Breast epithelium (tissue), 4 donors: ENCODE measurements around the gene DOCK10. TPM values are rescaled to one million over a fixed set of nuclear protein-coding genes. Genes with fewer than 3 reads are reported as not detected.

ENCODE experiments used
- DNase-seq, 2 donors: peaks; one replicate each; pipeline ENCODE4 v3.0.0-alpha.2; 2019; ENCODE audit warnings: low spot score in 2 of 2
- H3K27ac ChIP-seq, 2 donors: fragments of 200-600 bp; sonication (generic) in 1 of 2; one replicate each; pipeline ENCODE4 v1.5.1; 2016 to 2019; ENCODE audit warnings: mild to moderate bottlenecking in 1 of 2
- H3K27me3 ChIP-seq, 2 donors: fragments of 200-600 bp; sonication (generic) in 1 of 2; one replicate each; pipeline versions ENCODE4 v1.5.1 to v1.6.0; 2017 to 2019; ENCODE audit warnings: control low read depth in 1 of 2, mild to moderate bottlenecking in 1 of 2
- H3K36me3 ChIP-seq: fragments of 200-600 bp; one replicate; pipeline ENCODE4 v1.5.1; 2019
- H3K4me1 ChIP-seq, 2 donors: fragments of 200-600 bp; sonication (generic); one replicate each; pipeline ENCODE4 v1.5.1; 2016 to 2019; ENCODE audit warnings: control low read depth in 1 of 2
- H3K4me3 ChIP-seq, 3 donors: fragments of 200-600 bp; sonication (generic); 1 replicate in 2 of 3; 2 replicates in 1 of 3; pipeline ENCODE4 v1.5.1; 2016 to 2019; ENCODE audit warnings: mild to moderate bottlenecking in 3 of 3, moderate library complexity in 2 of 3
- H3K9me3 ChIP-seq, 2 donors: fragments of 200-600 bp; sonication (generic) in 1 of 2; one replicate each; pipeline ENCODE4 v1.5.1; 2016 to 2019; ENCODE audit warnings: control low read depth in 1 of 2
- POLR2A ChIP-seq: fragments of 450-650 bp; IDR thresholded peaks from one replicate; pipeline ENCODE4 v1.6.1; 2016; ENCODE audit warnings: antibody characterized with exemption, mild to moderate bottlenecking, moderate library complexity
- POLR2AphosphoS5 ChIP-seq, 3 donors: sonication (generic); formaldehyde crosslinking; IDR thresholded peaks; one replicate each; pipeline ENCODE4 v1.6.1; 2017; ENCODE audit warnings: antibody characterized with exemption in 3 of 3
- intact Hi-C: fragments of 100-400 bp; cut with DNase I; formaldehyde crosslinking; loops from one replicate; pipeline ENCODE4 v1.15.1; 2023; ENCODE audit warnings: low total_unique reads
- total RNA-seq, 3 donors: library from RNA; depleted of rRNA; stranded (reverse); fragments of >200 nt; gene quantifications; one replicate each; pipeline ENCODE4 v1.1.0, GENCODE V29; 2016
- TF ChIP-seq, protein P1 (sequence below), 3 donors: fragments of 450-650 bp; IDR thresholded peaks; one replicate each; pipeline ENCODE4 v1.5.1; 2016 to 2017; ENCODE audit warnings: antibody characterized with exemption in 3 of 3, mild to moderate bottlenecking in 3 of 3, moderate library complexity in 3 of 3

DOCK10 gene
- total RNA-seq, 3 donors from 2014 or later = 13.8 to 23.9 (median 15.4) TPM

DNA sequence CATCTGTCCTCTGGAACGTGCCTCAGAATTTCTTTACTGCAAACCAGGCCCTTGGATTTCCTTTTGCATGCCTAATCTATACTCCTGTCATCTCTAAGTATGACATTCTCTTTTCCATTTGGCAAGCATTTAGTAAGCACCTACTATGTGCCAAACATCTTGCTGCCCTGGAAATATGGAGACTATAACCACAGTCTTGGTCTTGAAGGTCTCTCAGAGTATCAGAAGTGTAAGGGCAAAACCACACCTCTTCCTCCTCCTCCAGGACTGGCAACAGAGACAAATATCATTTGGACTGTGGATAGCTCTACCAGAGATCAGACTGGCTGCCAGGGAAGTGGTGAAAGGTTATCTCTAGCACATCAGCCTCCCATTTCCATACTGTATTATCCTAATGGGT is 11.4 kb downstream of the DOCK10 start:
- H3K36me3 ChIP-seq = no peaks in the 10 kb centered on the region
- intact Hi-C loops = no loop called here
- TF ChIP-seq, protein P1, sequence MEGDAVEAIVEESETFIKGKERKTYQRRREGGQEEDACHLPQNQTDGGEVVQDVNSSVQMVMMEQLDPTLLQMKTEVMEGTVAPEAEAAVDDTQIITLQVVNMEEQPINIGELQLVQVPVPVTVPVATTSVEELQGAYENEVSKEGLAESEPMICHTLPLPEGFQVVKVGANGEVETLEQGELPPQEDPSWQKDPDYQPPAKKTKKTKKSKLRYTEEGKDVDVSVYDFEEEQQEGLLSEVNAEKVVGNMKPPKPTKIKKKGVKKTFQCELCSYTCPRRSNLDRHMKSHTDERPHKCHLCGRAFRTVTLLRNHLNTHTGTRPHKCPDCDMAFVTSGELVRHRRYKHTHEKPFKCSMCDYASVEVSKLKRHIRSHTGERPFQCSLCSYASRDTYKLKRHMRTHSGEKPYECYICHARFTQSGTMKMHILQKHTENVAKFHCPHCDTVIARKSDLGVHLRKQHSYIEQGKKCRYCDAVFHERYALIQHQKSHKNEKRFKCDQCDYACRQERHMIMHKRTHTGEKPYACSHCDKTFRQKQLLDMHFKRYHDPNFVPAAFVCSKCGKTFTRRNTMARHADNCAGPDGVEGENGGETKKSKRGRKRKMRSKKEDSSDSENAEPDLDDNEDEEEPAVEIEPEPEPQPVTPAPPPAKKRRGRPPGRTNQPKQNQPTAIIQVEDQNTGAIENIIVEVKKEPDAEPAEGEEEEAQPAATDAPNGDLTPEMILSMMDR (IDR thresholded peaks at IDR 0.05) = no peak
- TF ChIP-seq POLR2AphosphoS5 (IDR thresholded peaks at IDR 0.05) = no peak

DNA sequence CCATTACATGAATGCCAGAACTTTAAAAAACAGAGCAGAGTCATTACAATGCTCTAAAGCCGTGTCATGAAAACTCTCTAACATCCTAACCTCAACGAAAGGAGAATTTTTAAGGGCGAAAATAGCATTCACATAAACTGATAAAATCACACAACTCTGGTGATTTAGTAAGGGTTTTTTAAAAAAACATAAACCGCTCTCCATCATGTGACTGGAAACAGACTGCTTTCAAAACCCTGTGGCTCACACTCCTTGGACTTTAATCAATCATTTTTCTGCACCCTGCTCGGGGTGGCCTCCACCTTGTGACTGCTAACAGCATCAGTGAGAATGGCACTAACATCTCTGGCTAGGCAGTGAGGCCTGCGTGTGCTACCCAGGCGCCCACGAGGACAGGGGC is 12.1 kb downstream of the DOCK10 start:
- H3K36me3 ChIP-seq = no peaks in the 10 kb centered on the region
- H3K4me3 ChIP-seq = no peak overlapping the region
- DNase-seq = no peak
- no peaks in the 10 kb centered on the region for H3K9me3 ChIP-seq
- H3K27me3 ChIP-seq = no peaks in the 10 kb centered on the region
- TF ChIP-seq, protein P1 (IDR thresholded peaks at IDR 0.05) = no peak
- no peak for TF ChIP-seq POLR2AphosphoS5 (IDR thresholded peaks at IDR 0.05)
- TF ChIP-seq POLR2A = no peak
- intact Hi-C loops = no loop called here
- H3K4me1 ChIP-seq = no peaks in the 10 kb centered on the region
- no peak overlapping the region for H3K27ac ChIP-seq

More for the DNA sequence above, 11.4 kb downstream of the DOCK10 start:
- Histone ChIP-seq H3K9me3 (no peaks in the 10 kb centered on the region), H3K27ac (no peak overlapping the region), H3K27me3 (no peaks in the 10 kb centered on the region), H3K4me1 (no peaks in the 10 kb centered on the region), H3K4me3 (no peak overlapping the region)
- DNase-seq = no peak

DNA sequence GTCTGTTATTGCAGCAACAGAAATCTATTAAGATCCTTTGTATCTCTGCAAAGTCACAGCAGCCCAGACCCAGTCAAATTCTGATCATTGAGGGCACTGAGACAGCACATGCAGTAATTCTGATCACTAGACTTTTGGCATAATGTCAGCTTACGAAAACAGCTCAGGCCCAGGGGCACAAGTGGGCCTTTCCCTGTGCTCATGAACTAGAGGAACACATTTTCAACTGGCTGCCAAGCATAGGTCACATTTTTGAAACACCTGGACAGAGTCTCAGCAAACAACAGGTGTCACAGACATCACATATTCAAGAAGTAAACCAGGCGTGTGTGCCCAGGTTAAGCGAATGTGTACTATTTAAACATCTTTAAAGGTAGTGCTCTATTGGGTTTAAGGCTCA is 13.7 kb downstream of the DOCK10 start:
- TF ChIP-seq POLR2AphosphoS5 (IDR thresholded peaks at IDR 0.05) (no peak), POLR2A (no peak)
- TF ChIP-seq, protein P1 (IDR thresholded peaks at IDR 0.05) = no peak
- no peak for DNase-seq
- no peaks in the 10 kb centered on the region for H3K9me3 ChIP-seq
- H3K36me3 ChIP-seq = no peaks in the 10 kb centered on the region
- no peak overlapping the region for H3K27ac ChIP-seq
- intact Hi-C loops = no loop called here
- no peaks in the 10 kb centered on the region for H3K4me1 ChIP-seq
- H3K27me3 ChIP-seq = no peaks in the 10 kb centered on the region
- no peak overlapping the region for H3K4me3 ChIP-seq

DNA sequence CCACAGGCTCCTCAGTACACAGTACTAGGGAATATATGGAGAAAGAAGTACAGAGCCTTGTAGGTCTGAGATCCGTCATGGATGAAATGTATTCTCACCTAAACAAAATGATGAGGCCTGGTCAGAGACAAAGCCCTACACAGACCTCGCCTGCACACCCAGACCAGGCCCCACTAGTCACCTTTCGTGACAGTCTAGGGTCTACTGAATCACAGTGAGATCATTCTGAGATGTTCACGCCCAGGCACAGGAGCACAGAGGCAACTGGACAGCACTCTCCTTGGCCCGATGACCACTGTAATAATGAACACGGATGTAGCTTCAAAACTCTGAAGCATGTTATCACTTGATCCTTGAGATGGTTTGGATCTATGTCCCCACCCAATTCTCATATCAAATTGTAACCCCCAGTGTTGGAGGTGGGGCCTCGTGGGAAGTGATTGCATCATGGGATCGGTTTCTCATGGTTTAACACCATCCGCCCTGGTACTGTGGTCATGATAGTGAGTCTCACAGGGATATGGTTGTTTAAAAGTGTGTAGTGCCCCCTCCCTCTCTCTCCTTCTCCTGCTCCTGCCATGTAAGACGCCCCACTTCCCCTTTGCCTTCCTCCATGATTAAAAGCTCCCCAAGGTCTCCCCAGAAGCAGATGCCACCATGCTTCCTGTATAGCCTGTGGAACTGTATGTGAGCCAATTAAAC is 15.1 kb downstream of the DOCK10 start:
- Histone ChIP-seq H3K4me3 (no peak overlapping the region), H3K27me3 (no peaks in the 10 kb centered on the region), H3K27ac (no peak overlapping the region), H3K4me1 (no peaks in the 10 kb centered on the region), H3K36me3 (no peaks in the 10 kb centered on the region), H3K9me3 (no peaks in the 10 kb centered on the region)
- no peak for DNase-seq
- TF ChIP-seq, protein P1 (IDR thresholded peaks at IDR 0.05) = no peak
- TF ChIP-seq POLR2AphosphoS5 (IDR thresholded peaks at IDR 0.05) = no peak
- no peak for TF ChIP-seq POLR2A
- intact Hi-C loops = no loop called here

DNA sequence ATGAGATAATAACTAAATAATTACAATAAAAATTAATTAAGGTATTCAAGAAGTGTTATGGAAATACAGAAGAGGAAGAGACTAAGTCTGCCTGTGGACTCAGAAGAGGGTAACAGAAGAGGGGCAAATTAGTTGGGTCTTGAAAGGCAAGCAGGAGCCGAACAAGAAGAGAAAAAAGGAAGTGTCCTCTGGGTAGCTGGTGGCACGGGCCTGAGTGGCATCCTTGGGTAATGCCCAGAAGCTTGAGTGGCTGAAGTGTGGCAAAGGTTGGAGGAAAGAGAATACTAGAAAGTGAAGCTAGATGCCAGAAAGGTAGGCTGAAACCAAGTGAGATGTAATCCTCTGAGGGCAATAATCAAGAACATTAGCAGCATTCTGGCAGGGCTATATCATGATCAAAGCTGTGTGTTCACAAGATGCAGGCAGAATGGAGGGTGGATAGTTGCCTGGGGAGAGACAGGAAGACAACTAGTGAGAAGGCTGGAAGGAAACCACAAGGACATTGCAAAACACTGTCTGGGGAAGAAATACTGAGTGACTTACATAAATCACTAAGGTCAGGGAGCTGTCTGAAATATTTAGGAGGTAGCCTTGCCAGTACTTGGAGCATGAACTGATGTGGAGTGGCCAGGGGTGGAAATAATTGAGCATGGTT is 16.2 kb downstream of the DOCK10 start:
- Histone ChIP-seq H3K4me1 (no peaks in the 10 kb centered on the region), H3K4me3 (no peak overlapping the region), H3K9me3 (no peaks in the 10 kb centered on the region), H3K27me3 (no peaks in the 10 kb centered on the region), H3K36me3 (no peaks in the 10 kb centered on the region), H3K27ac (no peak overlapping the region)
- intact Hi-C loops = no loop called here
- TF ChIP-seq, protein P1 (IDR thresholded peaks at IDR 0.05) = no peak
- TF ChIP-seq POLR2A = no peak
- no peak for TF ChIP-seq POLR2AphosphoS5 (IDR thresholded peaks at IDR 0.05)
- no peak for DNase-seq
